Stimulated activated CD4-positive, alpha-beta T cell treated with anti-CD3 and anti-CD28 coated beads, Interleukin-12 subunit alpha, Interleukin-12 subunit beta, amount 100 ng/mL, for 4 hours (primary cell): Measurements from ENCODE around the gene ASTN2.

Source experiments
- DNase-seq: peaks from one replicate; pipeline ENCODE4 v3.0.0-alpha.2; 2020

Gene ASTN2

DNA sequence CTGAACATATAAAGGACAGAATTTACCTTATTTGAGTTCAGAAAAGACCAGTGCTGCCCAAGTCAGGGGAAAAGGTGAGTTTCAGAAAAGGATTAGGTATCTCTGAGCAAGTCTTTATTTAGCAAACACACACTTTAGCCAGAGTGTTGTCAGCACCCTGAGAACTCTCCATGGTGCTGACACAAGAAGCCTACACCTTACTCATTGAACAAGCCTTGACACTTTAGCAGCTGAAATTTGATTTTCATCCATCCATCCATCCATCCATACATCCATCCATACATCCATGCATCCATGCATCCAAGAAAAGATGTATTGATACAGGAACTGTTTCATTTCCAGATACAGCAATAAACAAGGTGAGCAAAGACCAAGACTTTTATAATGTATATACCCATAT lies 416.6 kb downstream of the ASTN2 start:
- DNase-seq = no peak

- DNase-seq = no peak
These were observed 422.0 kb downstream of the ASTN2 start for GRCh38 chr9:116992865-116993264.

GRCh38 chr9:116991051-116991450 lies 423.8 kb downstream of the ASTN2 start:
- DNase-seq = no peak

DNA sequence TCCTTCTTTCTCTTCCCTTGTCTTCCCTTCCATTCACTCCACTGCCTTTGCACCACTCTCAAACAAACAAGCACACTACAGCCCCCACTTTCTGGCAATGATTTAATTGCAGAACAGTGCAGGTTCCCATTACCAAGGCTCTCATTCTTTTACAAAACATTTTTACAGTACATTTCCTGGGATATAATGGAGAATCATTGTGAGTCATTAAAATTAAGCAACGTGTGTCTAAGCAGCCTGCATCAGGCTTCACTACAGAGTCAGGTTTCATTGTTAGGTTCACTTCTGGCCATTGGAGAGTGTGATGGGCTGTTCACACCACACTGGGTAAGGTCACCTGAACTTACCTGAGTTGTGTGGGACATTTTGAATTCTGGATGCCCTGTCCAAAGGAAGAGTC lies 424.3 kb downstream of the ASTN2 start:
- DNase-seq = no peak

- no peak for DNase-seq
These were observed 427.0 kb downstream of the ASTN2 start for GRCh38 chr9:116987721-116988485.

GRCh38 chr9:116986015-116986414 lies 428.8 kb downstream of the ASTN2 start:
- DNase-seq = no peak

GRCh38 chr9:116985596-116985995 lies 429.3 kb downstream of the ASTN2 start:
- DNase-seq = no peak

DNA sequence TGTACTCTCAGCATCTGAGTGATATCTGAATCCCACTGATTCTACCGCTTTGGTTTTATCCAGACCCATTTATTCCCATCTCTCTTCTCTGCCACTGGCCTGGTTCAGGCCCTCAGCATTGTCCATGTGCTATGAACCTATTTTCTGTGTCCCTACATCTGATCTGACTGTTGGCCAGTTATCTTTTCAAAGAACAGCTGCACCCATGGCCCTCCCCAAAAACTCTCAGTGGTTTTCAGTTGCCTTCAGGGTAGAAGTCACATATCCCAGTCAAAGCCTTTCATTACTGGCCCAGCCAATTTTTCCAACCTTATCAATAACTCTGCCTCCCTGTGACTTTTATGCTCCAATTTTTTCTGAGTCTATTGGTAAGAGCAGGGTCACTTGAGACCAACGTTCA lies 430.7 kb downstream of the ASTN2 start:
- DNase-seq = no peak

DNA sequence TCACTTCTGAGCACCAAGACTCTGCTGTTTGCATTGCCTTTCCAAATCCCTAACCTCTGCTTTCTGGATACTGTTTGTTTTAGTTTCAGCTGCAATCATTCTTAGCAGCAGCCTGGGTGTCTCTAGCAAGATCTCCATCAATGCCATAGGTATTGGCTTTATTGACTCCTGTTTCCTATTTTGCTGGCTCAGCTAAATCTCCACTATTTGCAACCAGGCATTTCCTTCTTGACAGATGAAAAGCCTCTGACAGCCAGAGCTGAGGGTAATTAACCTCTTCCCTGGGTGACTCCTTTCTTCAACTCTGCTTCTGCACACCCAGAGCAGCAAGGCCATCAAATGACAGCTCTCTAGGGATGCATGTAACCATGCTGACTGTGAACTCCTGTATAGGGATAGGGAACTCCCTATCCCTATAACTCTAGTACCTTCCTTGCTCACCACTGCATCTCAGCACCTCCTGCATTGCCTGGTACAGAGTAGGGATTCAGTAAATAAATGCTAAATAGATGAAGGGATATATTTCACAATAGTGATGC lies 434.2 kb downstream of the ASTN2 start:
- DNase-seq = no peak

DNA sequence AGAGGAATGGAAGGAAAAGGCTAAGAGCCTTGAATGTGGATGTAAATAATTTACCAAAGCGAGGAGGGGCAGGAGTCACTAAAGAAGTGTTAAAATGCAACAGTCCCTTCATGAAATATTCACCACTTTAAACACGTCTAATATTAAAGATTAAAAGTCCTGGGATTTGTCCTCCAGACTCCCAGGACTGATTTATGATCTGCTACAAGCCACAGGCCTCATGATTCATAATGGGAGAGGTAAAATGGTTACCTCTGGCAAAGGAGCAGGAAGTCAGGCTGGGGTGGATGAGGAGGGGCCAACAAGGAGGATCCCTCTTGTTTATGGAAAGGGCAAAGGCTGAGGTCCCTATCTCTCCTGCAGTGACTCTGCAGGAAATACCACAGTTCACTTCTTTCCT lies 435.4 kb downstream of the ASTN2 start:
- DNase-seq = no peak

DNA sequence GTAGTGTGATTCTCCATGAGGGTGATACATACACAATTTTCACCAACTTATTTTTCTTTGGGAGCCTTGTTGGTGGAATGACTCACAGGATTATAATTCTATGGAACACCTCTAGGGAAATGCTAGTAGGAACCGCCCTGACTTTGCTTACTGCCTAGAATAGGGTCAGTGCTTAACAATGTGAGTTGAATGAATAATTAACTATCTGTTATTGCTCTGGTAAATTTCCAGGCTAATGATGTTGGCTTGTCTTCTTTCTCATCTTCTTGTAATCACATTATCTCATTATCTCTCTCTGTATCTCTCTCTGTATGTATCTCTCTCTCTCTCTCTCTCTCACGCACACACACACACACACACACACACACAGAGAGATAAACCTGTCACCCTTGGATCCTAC lies 436.7 kb downstream of the ASTN2 start:
- DNase-seq = no peak

DNA sequence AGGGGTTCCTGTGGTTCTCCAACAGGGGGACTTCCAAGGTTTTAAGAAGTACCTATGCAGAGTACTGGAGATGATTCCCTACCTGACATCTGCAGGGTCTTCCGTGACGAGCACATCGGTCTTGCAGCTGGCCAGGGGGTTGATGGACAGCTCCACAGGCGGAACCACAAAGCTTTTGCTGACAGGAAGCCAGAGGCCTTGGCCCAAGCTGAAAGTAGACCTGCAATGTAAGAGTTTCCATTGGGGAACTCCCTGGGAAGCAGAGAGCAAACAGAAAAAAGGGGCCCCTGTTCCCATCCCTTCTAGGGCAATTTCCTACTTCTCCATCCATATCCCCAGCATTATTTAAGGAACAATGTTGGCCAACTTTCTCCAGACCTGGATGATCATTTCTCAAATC lies 439.7 kb downstream of the ASTN2 start:
- no peak for DNase-seq

GRCh38 chr9:116966199-116966598 lies 448.7 kb downstream of the ASTN2 start:
- no peak for DNase-seq

GRCh38 chr9:116964258-116964657 lies 450.6 kb downstream of the ASTN2 start:
- no peak for DNase-seq

- no peak for DNase-seq
These were observed 455.0 kb downstream of the ASTN2 start for GRCh38 chr9:116959809-116960208.

- no peak for DNase-seq
These were observed 456.0 kb downstream of the ASTN2 start for GRCh38 chr9:116958881-116959280.

- DNase-seq = no peak
These were observed 460.1 kb downstream of the ASTN2 start for GRCh38 chr9:116954731-116955130.

DNA sequence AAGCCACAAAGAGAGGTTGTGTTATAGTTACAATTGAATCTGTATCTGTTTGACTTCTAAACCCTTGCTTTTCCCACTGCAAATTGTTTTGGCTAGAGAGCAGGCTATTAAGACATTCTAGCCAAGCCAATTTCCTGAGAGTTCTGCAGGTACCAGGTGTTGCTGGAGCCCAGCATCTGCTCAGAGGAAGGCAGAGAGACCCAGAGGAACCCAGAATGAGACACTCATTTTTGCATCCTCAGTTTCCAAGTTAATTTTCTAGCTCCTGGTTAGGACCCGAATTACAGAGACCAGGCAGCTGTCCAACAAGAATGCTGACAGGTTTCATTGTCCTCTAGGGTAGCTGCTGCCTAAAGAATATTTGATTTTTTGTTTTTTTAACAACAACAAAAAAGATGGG lies 461.6 kb downstream of the ASTN2 start:
- DNase-seq = no peak

- no peak for DNase-seq
These were observed 462.4 kb downstream of the ASTN2 start for GRCh38 chr9:116952436-116952810.

GRCh38 chr9:116951588-116952435 lies 463.0 kb downstream of the ASTN2 start:
- DNase-seq = no peak

- no peak for DNase-seq
These were observed 469.0 kb downstream of the ASTN2 start for GRCh38 chr9:116945817-116946216.

GRCh38 chr9:116944714-116945534 lies 469.9 kb downstream of the ASTN2 start:
- DNase-seq = no peak

DNA sequence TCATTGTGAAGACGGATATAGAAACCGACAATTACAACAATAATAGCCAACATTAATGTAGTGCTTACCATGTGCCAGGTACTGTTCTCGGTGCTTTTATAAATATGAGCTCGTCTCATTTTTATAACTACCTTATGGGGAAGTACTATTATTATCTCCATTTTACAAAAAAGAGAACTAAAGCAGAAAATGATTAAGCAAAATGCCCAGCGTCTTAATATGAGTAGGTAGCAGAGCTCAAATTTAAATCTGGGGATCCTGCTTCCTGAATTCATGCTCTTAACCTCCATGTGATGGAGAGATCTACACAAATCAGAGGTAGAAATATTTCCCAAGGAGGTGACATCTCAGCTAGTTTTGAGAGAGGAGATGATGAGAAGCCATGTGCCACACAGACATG lies 470.9 kb downstream of the ASTN2 start:
- DNase-seq = no peak
